Measurements from ENCODE around the gene HPN. TPM values are rescaled to one million over a fixed set of nuclear protein-coding genes. Genes with fewer than 3 reads are reported as not detected.

HPN gene
- total and polyA plus RNA-seq, 2 of the 13 experiments (the other 11 are each of a cell fraction or from before 2014, with no cell fraction given): 46.7 to 261 TPM

GRCh38 chr19:35000647-35001501 is 40.6 kb upstream of the HPN start (continued):
- TF ChIP-seq ZNF639 (CRISPR knock-in tag; conservative IDR thresholded peaks at IDR 0.05) (no peak), JARID2 (CRISPR knock-in tag; IDR thresholded peaks at IDR 0.05; ENCODE audit: insufficient replicate concordance) (no peak), ZNF609 (CRISPR knock-in tag; IDR thresholded peaks at IDR 0.05; ENCODE audit: borderline replicate concordance) (peak; percentile 44; the same call in 1 of the 2 replicates), ZNF850 (CRISPR knock-in tag; conservative IDR thresholded peaks at IDR 0.05) (no peak), SIN3A (IDR thresholded peaks at IDR 0.05; ENCODE audit: borderline replicate concordance, low read depth, low read length) (no peak), ZBTB7B (CRISPR knock-in tag; IDR thresholded peaks at IDR 0.05) (peak; percentile 61; the same call in 1 of the 2 replicates), ZBTB3 (CRISPR knock-in tag; IDR thresholded peaks at IDR 0.05; ENCODE audit: borderline replicate concordance, low read depth) (no peak), NFYC (CRISPR knock-in tag; IDR thresholded peaks at IDR 0.05) (no peak), IKZF5 (CRISPR knock-in tag; IDR thresholded peaks at IDR 0.05) (0 out of 2 replicates have a peak, but pooled peaks have one; percentile 25), HNF1B (CRISPR knock-in tag; IDR thresholded peaks at IDR 0.05) (no peak), ZNF724P (CRISPR knock-in tag; IDR thresholded peaks at IDR 0.05; ENCODE audit: borderline replicate concordance) (no peak), ATF6 (CRISPR knock-in tag; conservative IDR thresholded peaks at IDR 0.05) (no peak), ZNF432 (CRISPR knock-in tag; IDR thresholded peaks at IDR 0.05; ENCODE audit: borderline replicate concordance) (no peak; the same call in 1 of the 2 replicates), ZSCAN30 (CRISPR knock-in tag; IDR thresholded peaks at IDR 0.05) (no peak), ZFY (CRISPR knock-in tag; IDR thresholded peaks at IDR 0.05) (no peak; the same call in none of the 2 replicates)
